Liver (tissue), 10 donors: ENCODE data around the gene STC2. TPM values are rescaled to one million over a fixed set of nuclear protein-coding genes. Genes with fewer than 3 reads are reported as not detected.

Experiments
- DNase-seq: peaks from one replicate; pipeline ENCODE4 v3.0.0-alpha.2; 2017; ENCODE audit warnings: low spot score
- H3K27ac ChIP-seq, 2 donors: one replicate each; pipeline ENCODE4 v1.7.0; 2013; ENCODE audit warnings: inconsistent platforms in 2 of 2, low read length in 2 of 2, control low read depth in 1 of 2, low read depth in 1 of 2, mild to moderate bottlenecking in 1 of 2
- H3K27me3 ChIP-seq, 4 donors: one replicate each; pipeline versions ENCODE4 v1.6.1 to v1.7.0; 2013; ENCODE audit warnings: low read length in 3 of 4, inconsistent platforms in 1 of 4, mild to moderate bottlenecking in 1 of 4, moderate library complexity in 1 of 4; ENCODE audit not compliant: control insufficient read depth in 4 of 4, insufficient read depth in 4 of 4
- H3K36me3 ChIP-seq, 4 donors: one replicate each; pipeline versions ENCODE4 v1.6.1 to v1.7.0; 2013; ENCODE audit warnings: low read length in 3 of 4, mild to moderate bottlenecking in 3 of 4, low read depth in 1 of 4, moderate library complexity in 1 of 4; ENCODE audit not compliant: control insufficient read depth in 4 of 4, insufficient read depth in 3 of 4
- H3K4me1 ChIP-seq, 4 donors: one replicate each; pipeline versions ENCODE4 v1.6.1 to v1.7.0; 2013; ENCODE audit warnings: low read length in 3 of 4, mild to moderate bottlenecking in 3 of 4, moderate library complexity in 1 of 4; ENCODE audit not compliant: control insufficient read depth in 4 of 4, insufficient read depth in 4 of 4
- H3K4me3 ChIP-seq, 3 donors: one replicate each; pipeline versions ENCODE4 v1.6.1 to v1.7.0; 2013; ENCODE audit warnings: low read length in 3 of 3, control low read depth in 1 of 3, low read depth in 1 of 3, mild to moderate bottlenecking in 1 of 3
- H3K9ac ChIP-seq, 2 donors: one replicate each; pipeline ENCODE4 v1.7.0; 2013; ENCODE audit warnings: low read length in 2 of 2, mild to moderate bottlenecking in 2 of 2, moderate library complexity in 2 of 2, control low read depth in 1 of 2, low read depth in 1 of 2
- H3K9me3 ChIP-seq, 4 donors: one replicate each; pipeline versions ENCODE4 v1.6.1 to v1.7.0; 2013; ENCODE audit warnings: low read length in 3 of 4; ENCODE audit not compliant: control insufficient read depth in 4 of 4
- WGBS: extraction: QIAGEN DNeasy Blood & Tissue Kit; methylation state at CpG from one replicate; pipeline ENCODE4 v1.1.7; 2013; 5-methylcytosine and 5-hydroxymethylcytosine counted together
- polyA plus RNA-seq, 2 donors: library from polyadenylated mRNA; stranded (reverse) in 1 of 2; unstranded in 1 of 2; fragments of 200-250 nt in 1 of 2; fragments of >200 nt in 1 of 2; fragmentation: Nextera tagmentation in 1 of 2; extraction: Ambion mirVana in 1 of 2; gene quantifications; one replicate each; pipeline versions ENCODE4 v1.2.1 to v1.2.3, GENCODE V29; 2013 to 2015
- small RNA-seq: library from RNA; depleted of rRNA; stranded (forward); fragments of <200 nt; gene quantifications from one replicate; pipeline ENCODE3, GENCODE V24; 2014
- total RNA-seq, 2 donors: library from RNA; depleted of rRNA; stranded (reverse); fragments of >200 nt; gene quantifications; one replicate each; pipeline ENCODE4 v1.2.3, GENCODE V29; 2014
- TF ChIP-seq, protein P1 (sequence below): fragments of 150-350 bp; IDR thresholded peaks from 2 replicates; pipeline ENCODE4 v1.5.1; 2017; ENCODE audit warnings: improper control_type of control experiment, low read depth, low read length; ENCODE audit not compliant: missing input control
- TF ChIP-seq, protein P2 (sequence below): IDR thresholded peaks from 2 replicates; pipeline ENCODE4 v1.6.1; 2016; ENCODE audit warnings: antibody characterized with exemption
- donor health status: healthy.
- donor health status: healthy.
- donor health status: healthy.
- donor health status: healthy.
- donor health status: healthy.

The STC2 gene
- total and polyA plus RNA-seq, 4 donors = 0.04 to 0.18 (median 0.17) TPM; not detected in 1

DNA sequence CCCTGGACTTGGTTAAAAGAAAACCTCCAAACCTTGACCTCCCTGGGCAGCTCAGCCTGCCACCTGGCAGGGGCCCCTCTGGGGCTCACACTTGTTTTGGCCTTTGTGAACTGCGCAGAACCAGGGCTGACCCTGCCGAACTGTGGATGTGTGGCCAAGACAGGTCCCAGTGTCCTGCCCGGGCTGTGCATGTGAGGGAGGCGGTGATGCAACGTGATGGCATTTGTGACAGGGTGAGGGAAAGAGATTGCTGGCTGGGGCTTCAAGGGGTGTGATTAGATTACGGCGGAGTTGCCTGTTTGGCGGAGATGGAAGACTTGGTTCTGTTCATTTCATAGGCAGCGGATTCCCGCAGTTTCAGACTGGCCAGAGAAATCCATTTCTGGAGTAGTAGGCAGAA, 62.8 kb downstream of the STC2 start:
- Histone ChIP-seq H3K4me1 (peaks cover 0 to 7% (median 6%) of the 10 kb centered on the region in 4 donors), H3K36me3 (no peaks in the 10 kb centered on the region), H3K9me3 (no peaks in the 10 kb centered on the region), H3K27ac (no peak overlapping the region), H3K27me3 (peaks cover 0 to 3% (median 0%) of the 10 kb centered on the region in 4 donors), H3K9ac (no peak overlapping the region), H3K4me3 (no peak overlapping the region)
- DNase-seq = no peak
- WGBS = 33% methylated on average over 10 of the region's 10 CpGs
- TF ChIP-seq, protein P1, sequence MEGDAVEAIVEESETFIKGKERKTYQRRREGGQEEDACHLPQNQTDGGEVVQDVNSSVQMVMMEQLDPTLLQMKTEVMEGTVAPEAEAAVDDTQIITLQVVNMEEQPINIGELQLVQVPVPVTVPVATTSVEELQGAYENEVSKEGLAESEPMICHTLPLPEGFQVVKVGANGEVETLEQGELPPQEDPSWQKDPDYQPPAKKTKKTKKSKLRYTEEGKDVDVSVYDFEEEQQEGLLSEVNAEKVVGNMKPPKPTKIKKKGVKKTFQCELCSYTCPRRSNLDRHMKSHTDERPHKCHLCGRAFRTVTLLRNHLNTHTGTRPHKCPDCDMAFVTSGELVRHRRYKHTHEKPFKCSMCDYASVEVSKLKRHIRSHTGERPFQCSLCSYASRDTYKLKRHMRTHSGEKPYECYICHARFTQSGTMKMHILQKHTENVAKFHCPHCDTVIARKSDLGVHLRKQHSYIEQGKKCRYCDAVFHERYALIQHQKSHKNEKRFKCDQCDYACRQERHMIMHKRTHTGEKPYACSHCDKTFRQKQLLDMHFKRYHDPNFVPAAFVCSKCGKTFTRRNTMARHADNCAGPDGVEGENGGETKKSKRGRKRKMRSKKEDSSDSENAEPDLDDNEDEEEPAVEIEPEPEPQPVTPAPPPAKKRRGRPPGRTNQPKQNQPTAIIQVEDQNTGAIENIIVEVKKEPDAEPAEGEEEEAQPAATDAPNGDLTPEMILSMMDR = no peak
- TF ChIP-seq, protein P2, sequence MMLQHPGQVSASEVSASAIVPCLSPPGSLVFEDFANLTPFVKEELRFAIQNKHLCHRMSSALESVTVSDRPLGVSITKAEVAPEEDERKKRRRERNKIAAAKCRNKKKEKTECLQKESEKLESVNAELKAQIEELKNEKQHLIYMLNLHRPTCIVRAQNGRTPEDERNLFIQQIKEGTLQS = no peak

Small RNAs within 50 kb of the gene (small RNA-seq; reads per million reads assigned to genes)
- gene MIR8056 (not detected), gene RNA5SP200 (not detected), gene RNU6-500P (not detected)

Other genes starting within 250 kb of the STC2 start
- 1 to 10 TPM; 5.4 to 6.9 TPM for gene BNIP1, start 183.9 kb downstream of the STC2 start, total RNA-seq
- gene BNIP1, start 183.9 kb downstream of the STC2 start, polyA plus RNA-seq = 1 to 10 TPM; 4.8 to 5.2 TPM
- not detected for gene NKX2-5, start 93.2 kb downstream of the STC2 start, total RNA-seq
- gene NKX2-5, start 93.2 kb downstream of the STC2 start, polyA plus RNA-seq = not detected